CD4-positive, alpha-beta T cell treated with Interleukin-2 at 100 ng/mL for 4 hours (primary cell): ENCODE measurements around the gene SYCP2.
"Not testable (repeated sequence)": the region's sequence is repeated elsewhere in the genome, so short reads cannot be mapped to it uniquely, and the experiment has no call there.

Experiments used
- DNase-seq: peaks from one replicate; pipeline ENCODE4 v3.0.0-alpha.2; 2020; ENCODE audit warnings: low spot score

SYCP2 gene, protein sequence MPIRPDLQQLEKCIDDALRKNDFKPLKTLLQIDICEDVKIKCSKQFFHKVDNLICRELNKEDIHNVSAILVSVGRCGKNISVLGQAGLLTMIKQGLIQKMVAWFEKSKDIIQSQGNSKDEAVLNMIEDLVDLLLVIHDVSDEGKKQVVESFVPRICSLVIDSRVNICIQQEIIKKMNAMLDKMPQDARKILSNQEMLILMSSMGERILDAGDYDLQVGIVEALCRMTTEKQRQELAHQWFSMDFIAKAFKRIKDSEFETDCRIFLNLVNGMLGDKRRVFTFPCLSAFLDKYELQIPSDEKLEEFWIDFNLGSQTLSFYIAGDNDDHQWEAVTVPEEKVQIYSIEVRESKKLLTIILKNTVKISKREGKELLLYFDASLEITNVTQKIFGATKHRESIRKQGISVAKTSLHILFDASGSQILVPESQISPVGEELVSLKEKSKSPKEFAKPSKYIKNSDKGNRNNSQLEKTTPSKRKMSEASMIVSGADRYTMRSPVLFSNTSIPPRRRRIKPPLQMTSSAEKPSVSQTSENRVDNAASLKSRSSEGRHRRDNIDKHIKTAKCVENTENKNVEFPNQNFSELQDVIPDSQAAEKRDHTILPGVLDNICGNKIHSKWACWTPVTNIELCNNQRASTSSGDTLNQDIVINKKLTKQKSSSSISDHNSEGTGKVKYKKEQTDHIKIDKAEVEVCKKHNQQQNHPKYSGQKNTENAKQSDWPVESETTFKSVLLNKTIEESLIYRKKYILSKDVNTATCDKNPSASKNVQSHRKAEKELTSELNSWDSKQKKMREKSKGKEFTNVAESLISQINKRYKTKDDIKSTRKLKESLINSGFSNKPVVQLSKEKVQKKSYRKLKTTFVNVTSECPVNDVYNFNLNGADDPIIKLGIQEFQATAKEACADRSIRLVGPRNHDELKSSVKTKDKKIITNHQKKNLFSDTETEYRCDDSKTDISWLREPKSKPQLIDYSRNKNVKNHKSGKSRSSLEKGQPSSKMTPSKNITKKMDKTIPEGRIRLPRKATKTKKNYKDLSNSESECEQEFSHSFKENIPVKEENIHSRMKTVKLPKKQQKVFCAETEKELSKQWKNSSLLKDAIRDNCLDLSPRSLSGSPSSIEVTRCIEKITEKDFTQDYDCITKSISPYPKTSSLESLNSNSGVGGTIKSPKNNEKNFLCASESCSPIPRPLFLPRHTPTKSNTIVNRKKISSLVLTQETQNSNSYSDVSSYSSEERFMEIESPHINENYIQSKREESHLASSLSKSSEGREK (N-terminal part only)

GRCh38 chr20:59933296-59933848, at the start of gene SYCP2:
Gene SYCP2, minus strand, starts transcription at chr20:59933637. Its CDS starts 11,224 bp downstream, at chr20:59922413.
- peak; percentile 63 for DNase-seq

- no peak for DNase-seq
Measured at GRCh38 chr20:59983076-59983475, 49.6 kb upstream of the SYCP2 start.

GRCh38 chr20:59977086-59977485, 43.6 kb upstream of the SYCP2 start:
- no peak for DNase-seq

GRCh38 chr20:59976156-59976782, 42.8 kb upstream of the SYCP2 start:
- DNase-seq = no peak

GRCh38 chr20:59972037-59972801, 38.8 kb upstream of the SYCP2 start:
- no peak for DNase-seq

GRCh38 chr20:59971428-59971827, 38.0 kb upstream of the SYCP2 start:
- DNase-seq = no peak

GRCh38 chr20:59966428-59966827, 33.0 kb upstream of the SYCP2 start:
- no peak for DNase-seq

DNA sequence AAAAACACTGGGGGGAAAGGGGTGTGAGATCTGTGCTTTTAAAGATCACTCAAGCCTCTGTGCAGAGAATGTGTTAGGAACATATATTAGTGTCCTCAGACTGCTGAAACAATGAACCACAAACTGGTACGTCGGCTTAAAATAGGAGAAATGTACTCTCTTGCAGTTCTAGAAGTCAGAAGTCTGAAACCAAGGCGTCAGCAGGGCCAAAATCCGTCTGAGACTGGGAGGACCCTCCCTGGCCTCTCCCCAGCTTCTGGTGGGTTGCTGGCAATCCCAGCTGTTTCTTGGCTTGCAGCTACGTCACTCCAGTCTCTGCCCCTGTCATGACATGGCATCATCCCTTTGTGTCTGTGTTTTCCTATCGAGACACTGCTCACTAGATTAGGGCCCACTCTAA, 28.7 kb upstream of the SYCP2 start:
- DNase-seq = no peak

GRCh38 chr20:59961423-59961822, 28.0 kb upstream of the SYCP2 start:
- no peak for DNase-seq

DNA sequence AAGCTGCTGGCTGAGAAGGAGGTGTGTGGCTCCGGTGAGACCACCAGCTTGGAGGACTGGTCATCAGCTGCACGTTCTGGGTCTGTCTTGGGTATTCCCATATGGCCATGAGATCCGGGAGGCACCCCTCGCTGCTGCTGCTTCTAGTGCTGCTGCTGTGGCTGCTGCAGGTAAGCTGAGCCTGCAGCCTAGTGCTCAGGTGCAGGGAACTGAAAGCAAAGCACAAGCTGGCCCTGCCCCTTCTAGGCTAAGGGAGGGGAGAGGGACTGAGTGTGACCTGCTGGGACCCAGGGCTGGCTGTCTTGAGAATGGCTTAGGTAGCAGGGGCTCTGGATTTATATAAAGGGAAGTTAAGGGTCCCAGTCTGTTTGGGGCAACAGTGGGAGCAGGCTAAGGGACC, 25.2 kb upstream of the SYCP2 start:
- no peak for DNase-seq

DNA sequence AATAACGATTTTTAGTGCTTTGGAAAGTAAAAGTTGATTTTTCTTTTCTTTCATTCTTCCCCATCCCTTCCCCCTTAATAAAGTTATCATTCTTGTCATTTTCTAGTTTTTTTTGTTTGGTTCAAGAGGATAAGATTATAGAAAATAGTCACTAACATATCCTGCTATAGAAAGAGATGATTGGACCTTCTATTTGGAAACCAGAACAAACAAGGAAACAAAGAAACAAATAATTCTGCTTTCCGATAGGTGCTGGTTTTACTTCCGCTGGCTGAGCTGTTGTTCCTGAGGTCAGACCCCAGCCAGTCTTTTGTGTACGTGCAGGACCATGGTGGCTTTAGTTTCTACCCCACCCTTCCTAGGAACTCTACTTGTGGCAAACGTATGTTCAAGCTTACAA, 24.7 kb upstream of the SYCP2 start, which contains the start of gene CDH26:
CDH26 (plus strand) TSS at position 301 of the 400 bp plus-strand sequence. CDS start 304 bp downstream, outside the sequence.
- no peak for DNase-seq

GRCh38 chr20:59957568-59957967, 24.1 kb upstream of the SYCP2 start:
- DNase-seq = not testable (repeated sequence)

DNA sequence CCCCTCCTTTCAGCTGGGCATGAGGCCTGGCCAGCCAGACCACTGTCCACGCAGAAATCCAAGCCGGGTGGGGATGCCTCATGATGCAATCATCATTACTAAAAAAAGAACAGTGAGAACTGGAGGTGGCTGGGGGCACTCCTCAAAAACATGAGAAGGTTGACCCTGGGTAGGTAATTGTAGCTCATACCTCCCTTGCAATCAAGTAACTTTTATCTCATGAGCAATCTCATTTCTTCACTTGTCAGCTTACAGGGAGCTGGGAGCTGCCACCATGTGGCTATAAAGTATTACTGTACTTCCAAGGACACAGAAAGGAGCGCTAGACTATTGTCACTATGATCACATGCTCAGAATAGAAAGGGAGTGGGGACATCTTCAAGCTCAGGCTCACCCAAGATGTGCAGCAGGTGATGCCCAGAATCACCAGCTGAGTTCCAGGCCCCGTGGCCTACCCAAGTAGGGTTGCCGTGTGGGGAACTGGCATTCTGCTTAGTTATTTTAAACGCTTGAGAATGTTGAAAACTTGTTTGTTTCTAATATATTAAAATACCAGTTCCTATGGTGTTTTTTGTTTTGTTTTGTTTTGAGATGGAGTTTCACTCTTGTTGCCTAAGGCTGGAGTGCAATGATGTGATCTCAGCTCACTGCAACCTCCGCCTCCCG, 21.8 kb upstream of the SYCP2 start:
- no peak for DNase-seq

DNA sequence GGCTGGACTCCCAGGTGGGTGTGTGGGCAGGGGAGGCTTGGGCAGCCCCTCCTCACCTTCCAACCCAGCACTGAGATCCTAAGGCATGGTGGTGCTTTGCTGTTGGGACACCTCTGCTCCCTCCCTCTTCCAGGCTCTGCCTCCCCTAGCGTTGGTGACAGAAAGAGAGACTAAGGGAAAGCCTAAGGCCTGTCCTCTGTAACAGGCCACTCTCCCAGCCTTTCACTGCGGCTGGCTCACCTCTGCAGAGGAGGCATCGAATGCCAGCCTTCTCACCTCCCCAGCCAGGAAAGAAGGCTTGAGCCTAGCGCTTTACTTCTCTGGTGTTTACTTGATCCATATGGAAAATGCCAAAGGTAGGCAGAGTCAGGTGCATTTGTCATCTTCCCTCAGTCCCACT, 21.3 kb upstream of the SYCP2 start:
- DNase-seq = no peak

GRCh38 chr20:59949911-59950310, 16.5 kb upstream of the SYCP2 start:
- no peak for DNase-seq

- DNase-seq = peak; percentile 69
Measured at GRCh38 chr20:59948828-59949720, 15.6 kb upstream of the SYCP2 start.

DNA sequence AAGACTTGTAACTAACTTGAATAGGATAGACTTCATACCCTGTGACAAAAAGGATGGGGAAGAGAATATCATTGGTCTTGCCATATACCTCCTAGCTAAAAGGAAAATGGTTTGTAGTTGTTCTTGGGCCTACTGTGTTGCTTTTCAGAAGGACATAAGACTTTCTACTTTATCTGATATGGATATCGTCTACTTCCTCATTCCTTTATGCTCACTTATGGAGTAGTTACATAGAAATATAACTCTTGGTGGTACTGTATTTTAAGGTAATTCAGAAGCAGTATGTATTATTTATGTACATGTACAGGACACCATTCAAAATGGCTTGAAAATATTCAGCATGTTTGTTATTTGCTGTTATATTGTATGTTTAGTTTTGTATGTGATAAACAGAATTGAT, 14.8 kb upstream of the SYCP2 start:
- no peak for DNase-seq

GRCh38 chr20:59947376-59947775, 13.9 kb upstream of the SYCP2 start:
- no peak for DNase-seq

DNA sequence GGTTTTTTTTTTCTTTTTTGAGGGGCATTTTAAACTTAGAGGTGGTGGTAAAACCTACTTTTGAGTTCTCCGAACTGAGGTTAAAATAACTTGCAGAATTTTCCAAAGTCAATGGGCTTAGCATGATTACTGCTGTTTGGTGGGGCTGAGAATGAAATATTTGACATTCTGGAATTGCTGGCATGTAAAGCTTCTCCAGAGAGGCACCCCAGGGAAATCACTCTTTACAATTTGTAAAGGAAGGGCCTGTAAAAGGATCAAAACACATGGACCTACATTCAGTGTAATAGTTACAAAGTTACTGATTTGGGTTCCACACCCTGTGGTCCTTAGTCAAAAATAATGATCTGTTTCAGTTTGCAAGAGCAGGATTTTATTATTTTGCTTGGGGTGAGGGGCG, 12.3 kb upstream of the SYCP2 start:
- DNase-seq = no peak
